ENCODE measurements around the gene MEIOC. TPM values are rescaled to one million over a fixed set of nuclear protein-coding genes. Genes with fewer than 3 reads are reported as not detected.
"Not testable (repeated sequence)": the region's sequence is repeated elsewhere in the genome, so short reads cannot be mapped to it uniquely, and the experiment has no call there.

MEIOC gene
- total RNA-seq, result 0.07 TPM in 1 of 2 replicates, not detected in the other

DNA sequence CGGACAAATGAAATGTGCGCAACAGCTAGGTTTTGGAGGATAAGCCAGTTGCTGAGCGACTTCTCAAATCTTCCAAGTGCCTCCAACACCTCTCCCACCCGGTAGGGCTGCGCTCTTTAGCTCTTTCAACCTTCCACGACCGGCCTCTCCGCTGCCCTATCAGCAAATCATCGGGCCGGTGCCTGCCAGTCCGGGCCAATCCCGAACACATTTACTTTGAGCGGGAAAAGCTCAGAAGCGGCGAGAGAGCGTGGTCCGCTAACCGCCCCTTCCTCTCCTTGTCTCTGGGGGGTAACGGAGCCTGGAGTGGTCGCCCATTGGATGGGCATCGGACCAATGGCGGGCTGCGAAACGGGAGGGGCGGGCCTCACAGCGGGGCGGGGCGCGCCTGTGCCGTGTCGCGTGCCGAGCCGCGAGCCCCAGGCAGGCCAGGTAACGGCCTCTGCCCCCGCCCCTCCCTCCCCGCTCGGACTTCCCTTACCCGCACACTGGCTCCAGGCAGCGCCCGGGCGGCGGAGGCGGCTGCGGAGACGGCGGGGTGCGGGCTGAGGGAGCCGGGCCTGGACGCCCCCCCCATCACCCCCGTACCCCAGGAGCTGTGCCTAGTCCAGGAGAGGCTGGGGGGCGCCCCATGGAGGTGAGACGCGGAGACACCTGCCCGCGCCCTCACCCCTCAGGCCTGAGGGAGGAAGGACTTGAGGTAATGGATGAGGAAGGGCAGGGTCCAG, at the start of gene MEIOC:
Gene MEIOC (plus strand): TSS at position 486 of the 728 bp plus-strand sequence. CDS start 146 bp downstream, at position 632.
- DNase-seq (ENCODE audit: low read depth, low spot score), result no peak

DNA sequence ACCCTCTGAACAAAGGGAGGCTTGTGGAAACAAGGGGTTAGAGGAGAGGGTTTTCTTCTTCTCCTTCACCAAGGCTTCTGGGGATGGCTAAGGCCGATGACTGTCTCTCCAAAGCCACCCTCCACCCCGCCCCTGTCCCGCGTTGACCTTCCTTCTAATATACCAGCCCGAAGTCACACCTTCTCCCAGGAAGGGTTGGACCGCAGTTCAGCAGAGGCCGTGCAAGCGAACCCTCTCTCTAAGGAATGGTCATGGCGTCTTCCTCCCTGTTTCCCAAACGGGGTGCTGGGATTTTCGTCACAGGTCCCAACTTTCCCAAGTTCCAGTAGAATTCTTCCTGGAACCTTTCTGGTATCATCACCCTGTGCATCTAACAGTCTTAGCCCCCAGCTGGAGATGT, 49.6 kb upstream of the MEIOC start:
- DNase-seq (ENCODE audit: low read depth, low spot score), result no peak

DNA sequence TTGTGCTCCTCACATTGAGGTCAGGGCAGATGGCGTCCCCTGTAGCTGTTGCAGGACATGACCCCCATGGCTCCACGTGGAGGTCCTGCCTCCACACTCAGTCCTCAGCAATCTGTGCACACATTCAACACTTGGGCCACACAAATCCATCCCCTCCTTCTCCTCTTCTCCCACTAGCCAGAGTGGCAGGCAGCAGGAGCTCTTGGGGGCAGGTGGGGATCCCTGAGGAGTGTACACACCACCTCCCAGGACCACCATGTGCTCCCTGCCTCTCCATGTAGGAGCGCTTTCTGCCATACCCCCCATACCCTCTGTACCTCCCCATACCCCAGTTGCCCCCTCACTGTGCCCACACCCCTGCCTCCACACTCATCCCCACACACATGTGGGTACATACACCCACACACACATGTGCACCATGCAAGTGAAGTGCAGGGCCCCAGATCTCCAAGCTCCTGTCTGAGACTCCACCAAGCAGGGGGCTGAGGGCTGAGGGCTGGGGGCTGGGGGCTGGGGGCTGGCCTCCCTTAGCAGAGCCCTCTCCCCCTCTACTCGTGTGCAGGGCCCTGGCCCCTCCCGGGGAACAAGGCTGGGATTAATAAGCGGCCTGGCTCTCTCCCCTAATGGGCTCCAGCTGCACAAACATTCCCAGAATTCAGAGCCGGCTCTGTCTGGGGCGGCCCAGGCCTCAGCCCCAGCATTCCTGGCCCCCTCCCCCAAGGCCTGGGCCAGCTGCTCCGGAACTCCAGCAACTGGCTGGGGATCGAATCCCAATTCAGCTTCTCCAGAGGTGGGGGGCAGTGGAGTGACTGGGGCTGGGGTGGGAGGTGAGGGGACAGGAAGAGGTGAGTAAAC, 48.2 kb upstream of the MEIOC start:
- no peak for DNase-seq (ENCODE audit: low read depth, low spot score)

DNA sequence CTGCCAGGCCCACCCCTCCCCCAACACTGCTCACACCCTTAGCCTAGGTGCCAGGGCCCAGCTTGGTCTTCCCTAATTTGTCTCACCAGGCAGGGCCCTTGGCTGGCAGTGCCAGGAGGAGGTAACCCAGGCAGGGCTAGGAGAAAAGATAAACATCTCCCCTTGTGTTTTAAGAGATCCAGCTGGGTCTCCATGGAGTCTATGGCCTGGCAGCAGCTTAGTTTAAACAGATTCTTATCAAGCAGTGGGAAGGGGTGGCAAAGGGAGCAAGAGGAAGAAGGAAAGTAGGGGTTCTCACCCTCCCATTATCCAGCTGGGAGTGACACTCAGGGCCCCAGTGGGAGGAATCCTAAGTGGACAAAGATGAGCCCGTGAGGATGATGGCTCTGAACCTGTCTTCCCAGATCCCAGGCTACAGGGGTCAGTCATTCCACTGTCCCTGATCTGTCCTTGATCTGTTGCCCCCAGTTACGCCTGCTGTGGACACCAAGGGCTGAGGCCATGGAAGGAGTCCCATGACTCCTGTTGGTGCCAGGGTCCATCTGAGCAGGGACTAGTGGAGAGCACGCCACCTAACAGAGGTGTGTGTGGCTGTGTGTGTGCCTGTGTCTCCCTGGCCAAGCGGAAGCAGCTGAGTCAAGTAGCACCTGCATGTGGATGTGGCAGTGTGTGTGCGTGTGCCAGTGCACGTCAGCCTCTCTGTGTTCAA, 47.4 kb upstream of the MEIOC start:
- no peak for DNase-seq (ENCODE audit: low read depth, low spot score)

DNA sequence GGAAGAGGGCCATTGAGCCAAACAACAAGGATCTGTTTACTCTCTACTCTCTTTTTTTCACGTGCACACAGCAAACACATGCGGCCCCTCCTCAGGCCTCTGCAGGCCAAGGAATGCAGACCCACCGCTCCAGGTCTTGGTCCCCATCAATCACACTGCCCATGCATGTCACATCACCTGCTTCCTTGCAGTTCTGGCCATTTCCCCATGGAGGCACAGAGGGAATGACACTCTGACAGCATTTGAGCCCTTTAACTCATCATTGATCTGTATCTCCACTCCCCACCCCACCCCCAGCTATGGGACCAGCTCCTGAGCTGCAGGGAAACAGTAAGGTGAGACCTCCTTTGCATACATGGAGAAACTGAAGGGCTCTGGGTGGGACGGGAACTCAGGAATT, 45.9 kb upstream of the MEIOC start:
- no peak for DNase-seq (ENCODE audit: low read depth, low spot score)

DNA sequence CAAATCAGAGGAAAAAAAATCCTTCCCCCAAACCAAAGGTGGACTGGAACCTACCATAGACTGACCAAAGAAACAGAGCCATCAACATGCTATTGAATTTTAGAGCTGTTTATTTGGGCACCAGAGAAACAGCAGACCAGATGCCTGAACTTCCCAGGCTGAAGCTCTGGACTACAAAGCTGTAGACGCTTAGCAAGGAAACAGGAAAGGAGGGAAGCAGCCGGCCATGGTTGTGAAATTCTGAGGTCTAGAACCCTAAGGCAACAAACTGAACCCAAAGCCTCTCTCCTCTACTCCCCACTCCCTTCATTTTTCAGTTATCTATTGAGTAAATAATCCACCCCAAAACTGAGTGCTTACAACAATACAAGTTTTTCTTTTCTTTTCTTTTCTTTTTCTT, 45.4 kb upstream of the MEIOC start:
- DNase-seq (ENCODE audit: low read depth, low spot score), result no peak

DNA sequence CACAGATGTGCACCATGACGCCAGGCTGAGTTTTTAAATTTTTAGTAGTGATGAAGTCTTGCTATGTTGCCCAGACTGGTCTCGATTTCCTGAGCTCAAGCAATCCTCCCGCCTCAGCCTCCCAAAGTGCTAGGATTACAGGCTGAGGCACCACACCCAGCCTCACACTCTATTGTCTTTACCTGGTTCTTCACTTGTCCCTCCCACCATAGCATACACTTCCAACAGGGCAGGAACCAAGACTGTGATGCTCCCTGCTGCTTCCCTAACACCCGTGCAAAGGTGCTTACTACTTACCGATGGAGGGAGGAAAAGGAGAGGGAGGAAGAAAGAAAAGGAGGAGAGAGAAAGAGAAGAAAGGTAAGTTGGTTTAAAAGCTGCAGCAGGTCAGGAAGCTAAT, 41.4 kb upstream of the MEIOC start:
- DNase-seq (ENCODE audit: low read depth, low spot score), result no peak

DNA sequence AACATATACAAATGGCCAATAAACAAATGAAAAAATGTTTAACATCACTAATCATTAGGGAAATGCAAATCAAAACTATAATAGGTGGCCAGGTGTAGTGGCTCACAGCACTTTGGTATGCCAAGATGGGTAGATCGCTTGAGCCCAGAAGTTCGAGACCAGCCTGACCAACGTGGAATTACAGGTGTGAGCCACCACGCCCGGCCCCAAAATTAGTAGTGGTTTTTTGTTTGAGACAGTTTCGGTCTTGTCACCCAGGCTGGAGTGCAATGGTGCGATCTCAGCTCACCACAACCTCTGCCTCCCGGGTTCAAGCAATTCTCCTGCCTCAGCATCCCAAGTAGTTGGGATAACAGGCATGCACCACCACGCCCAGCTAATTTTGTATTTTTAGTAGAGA, 37.6 kb upstream of the MEIOC start:
- DNase-seq (ENCODE audit: low read depth, low spot score), result not testable (repeated sequence)

DNA sequence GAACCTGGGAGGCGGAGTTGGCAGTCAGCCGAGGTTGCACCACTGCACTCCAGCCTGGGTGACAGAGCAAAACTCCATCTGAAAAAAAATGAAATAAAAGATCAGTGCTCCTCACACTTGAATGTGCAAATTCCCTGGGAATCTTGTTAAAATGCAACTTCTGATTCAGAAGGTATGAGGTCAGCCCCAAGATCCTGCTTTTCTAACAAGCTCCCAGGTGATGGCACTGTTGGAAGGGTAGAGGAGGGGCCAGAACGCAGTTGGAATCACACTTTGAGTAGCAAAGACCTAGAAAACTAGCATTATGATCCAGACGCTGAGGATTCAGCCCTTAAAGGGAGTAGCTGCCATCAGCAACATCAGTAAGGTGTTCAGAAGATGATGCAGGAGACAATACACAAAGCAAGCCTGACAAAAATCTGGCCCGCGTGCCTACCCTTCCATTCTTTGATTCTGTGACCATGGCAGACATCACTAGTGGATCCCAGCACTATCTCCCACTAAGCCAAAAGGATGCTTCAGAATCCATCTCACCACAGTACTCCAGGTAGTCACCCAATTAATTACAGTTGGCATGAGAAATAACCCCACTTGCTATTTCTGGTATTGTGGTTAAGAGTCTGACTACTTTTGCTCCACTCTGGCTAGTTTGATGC, 33.1 kb upstream of the MEIOC start:
- DNase-seq (ENCODE audit: low read depth, low spot score), result no peak

DNA sequence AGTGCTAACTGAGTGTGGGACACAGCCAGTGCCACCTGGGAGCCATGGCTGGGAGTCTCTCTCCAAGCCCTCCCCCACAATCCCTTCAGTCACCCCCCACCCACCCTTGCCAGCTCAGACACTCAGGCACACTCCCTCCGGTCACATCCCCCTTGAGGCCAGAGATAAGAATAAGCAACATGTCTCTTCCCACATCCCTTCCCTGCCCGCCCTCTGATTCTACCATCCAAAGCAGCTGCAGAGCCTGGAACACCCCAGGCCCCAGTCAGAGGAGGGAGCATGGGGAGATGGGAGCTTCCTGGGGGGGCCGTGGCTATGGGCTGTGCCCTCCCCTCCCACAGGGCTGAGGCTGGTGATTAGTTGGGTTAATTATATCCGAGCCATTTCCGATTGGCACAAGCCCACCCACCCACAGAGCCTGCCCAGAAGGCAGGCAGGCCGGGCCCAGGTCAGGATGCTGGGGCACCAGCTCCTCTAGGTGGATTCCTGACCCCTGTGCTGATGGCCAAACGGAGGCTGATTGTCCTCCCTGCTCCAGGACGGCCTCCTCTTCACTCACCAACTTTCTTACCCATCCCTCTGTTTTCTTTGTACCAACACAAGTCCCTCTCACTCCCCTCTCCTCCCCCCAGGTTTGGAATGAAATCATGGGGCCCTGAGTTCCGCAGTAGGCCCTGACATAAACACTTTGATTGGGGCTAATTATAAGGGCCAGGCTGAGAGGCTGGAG, 28.6 kb upstream of the MEIOC start:
- no peak for DNase-seq (ENCODE audit: low read depth, low spot score)

DNA sequence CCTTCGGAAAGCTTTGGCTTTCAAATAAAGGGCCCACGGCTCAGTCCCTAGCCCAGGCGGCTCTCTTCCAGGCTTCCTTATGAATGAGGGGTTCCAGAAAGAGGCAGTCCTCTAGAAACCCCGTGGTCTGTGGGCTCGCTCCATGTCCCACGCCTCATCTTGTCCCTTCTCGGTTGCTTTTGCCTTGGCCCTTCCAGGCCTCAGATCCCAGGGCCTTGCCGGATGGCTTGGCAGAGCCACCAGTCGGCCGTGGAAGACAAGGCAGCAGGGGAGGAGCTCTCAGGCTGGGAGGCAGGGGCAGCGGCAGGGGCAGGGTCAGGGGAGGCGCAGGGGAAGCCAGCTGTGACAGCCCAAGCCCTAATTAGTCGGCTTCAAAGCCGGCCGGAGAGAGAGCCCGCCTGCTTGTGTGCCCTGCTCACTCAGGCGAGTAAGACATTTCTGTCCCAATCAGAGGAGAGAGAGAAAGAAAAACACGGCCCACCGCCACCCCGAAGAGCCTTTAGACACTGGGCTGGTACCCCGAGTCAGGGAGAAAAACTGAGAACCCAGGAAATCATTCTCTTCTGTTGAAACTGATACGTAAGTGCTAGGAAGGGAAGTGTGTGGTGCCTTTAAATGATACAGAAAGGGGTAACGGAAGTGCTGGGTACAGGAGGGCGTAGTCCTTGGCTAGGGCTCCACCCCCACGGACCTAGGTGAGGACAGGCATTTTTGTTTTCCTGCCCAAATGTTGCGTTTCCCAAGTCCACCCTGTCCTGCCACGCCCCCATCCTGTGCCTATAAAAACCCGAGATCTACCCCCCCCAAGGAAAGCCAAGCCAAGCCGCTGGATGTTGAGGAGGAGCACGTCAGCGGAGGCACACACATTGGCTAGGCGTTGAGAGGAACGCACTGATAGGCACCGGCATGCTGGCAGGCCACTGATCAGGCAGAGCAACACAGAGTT, 27.8 kb upstream of the MEIOC start:
- DNase-seq (ENCODE audit: low read depth, low spot score), result no peak

DNA sequence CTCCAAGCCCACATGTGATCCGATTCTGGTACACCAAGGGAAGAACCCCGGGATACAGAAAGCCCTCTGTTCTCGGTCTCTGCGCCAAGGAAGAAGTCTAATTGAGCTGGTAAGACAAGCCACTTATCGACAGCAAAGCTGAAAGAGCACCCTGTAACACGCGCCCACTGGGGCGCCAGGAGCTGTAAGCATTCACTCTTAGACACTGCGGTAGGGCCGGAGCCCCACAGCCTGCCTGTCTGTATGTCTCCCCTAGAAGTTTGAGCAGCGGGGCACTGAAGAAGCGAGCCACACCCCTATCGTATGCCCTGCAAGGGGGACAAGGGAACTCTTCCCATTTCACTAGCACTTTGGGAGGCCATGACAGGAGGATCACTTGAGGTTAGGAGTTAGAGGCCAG, 27.0 kb upstream of the MEIOC start:
- no peak for DNase-seq (ENCODE audit: low read depth, low spot score)

DNA sequence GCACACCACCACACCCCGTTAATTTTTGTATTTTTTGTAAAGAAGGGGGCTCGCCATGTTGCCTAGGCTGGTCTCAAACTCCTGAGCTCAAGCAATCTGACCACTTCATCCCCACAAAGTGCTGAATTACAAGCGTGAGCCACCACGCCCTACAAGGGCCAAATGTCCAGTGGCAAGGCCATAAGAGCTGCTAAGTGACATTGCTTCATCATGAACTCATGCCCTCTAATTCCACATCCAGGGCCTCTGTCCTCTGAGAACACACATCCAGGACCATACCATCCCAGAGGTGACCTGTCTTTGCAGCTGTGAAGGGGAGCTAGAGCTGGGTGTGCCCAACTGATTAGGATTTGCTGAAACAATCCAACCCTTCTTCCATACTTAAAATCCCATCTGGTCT, 25.6 kb upstream of the MEIOC start:
- DNase-seq (ENCODE audit: low read depth, low spot score), result no peak

DNA sequence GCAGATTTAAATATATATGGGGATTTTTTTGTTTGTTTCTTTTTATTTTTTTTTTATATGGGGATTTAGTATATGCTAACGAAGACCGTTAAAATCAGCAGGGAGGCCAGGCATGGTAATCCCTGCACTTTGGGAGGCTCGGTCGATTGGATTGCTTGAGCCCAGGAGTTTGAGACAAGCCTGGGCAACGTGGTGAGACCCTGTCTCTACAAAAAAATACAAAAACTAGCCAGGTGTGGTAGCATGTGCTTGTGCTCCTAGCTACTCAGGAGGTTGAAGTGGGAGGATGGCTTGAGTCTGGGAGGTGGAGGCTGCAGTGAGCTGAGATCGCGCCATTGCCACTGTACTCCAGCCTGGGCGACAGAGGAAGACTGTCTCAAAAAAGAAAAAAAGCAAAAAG, 22.3 kb upstream of the MEIOC start:
- DNase-seq (ENCODE audit: low read depth, low spot score), result no peak

DNA sequence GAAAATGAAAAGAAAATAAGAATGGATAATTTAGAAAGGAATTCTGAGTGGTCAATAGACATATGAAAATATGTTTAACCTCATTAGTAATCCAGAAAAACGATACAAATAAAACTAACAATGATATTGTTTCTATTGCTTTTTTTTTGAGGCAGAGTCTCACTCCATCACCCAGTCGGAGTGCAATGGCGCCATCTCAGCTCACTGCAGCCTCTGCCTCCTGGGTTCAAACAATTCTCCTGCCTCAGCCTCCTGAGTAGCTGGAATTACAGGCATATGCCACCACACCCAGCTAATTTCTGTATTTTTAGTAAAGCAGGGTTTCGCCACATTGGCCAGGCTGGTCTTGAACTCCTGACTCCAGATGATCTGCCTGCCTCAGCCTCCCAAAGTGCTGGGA, 21.9 kb upstream of the MEIOC start:
- not testable (repeated sequence) for DNase-seq (ENCODE audit: low read depth, low spot score)

DNA sequence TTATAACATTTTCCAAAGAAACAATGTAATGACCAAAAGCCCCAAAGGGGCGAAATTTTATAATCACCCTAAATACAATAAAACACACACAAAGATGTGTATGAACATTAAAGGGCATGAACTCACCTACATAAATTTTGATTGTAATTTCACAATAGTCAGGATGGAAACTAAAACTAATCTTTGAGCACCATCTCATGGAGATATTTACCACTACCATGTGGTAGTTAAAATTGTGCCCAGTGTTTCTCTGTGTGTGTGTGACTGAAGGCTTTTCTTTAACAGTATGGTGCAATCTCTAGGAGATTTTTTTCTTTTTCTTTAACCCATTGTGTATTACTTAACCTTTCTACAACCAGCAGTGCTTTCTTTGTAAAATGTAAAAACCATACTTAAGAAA, 19.7 kb upstream of the MEIOC start:
- DNase-seq (ENCODE audit: low read depth, low spot score), result no peak

DNA sequence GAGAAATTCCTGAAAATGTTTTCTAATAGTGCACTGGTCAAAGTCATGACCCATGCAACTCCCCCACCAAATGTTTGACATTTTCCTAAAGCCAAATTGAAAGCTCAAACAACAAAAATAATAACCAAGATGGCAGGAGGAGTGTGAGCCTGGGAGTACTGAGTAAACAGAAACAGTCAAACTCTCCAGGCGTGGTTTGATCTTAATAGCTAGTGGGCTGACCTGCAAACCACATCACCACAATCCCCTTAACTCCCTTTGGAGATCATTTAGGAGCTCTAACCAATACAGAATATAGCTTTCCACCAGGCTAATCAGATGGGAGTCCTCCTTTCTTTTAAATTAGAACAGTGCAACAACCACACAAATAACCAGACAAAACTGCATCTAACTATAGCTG, 19.2 kb upstream of the MEIOC start:
- no peak for DNase-seq (ENCODE audit: low read depth, low spot score)

DNA sequence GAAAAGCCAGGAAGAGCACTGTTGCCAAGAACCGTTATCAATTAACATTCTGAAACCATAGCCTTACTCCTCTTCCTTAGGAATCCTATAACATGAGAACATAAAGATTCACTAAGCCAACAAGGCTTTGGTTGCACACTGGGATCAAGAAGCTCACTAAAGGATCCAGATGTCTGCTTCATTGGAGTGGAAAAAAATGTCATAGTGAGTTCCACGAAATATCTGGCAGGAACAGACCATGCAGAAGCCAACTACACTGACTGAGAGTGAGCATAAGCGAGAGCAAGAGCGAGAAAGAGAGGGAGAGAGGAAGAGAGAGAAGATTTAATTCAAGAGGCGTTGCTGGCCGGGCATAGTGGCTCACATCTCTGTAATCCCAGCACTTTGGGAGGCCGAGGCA, 13.4 kb upstream of the MEIOC start:
- DNase-seq (ENCODE audit: low read depth, low spot score), result no peak

DNA sequence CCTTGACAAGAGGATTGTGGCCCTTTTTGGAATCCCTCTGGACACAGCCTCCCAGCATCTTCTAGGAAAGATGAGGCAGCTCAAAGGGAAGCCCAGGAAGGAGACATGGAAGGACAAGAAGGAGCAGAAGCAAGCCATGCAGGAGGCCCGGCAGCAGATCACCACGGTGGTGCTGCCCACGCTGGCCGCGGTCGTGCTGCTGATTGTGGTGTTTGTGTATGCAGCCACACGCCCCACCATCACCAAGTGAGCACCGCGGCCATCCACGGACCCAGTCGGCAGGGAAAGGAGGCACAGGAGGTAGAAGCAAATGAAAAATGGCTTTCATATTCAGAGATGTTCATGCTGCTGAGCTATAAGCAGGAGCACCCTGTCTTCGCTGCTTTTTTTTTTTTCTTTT, 10.9 kb upstream of the MEIOC start:
- no peak for DNase-seq (ENCODE audit: low read depth, low spot score)

DNA sequence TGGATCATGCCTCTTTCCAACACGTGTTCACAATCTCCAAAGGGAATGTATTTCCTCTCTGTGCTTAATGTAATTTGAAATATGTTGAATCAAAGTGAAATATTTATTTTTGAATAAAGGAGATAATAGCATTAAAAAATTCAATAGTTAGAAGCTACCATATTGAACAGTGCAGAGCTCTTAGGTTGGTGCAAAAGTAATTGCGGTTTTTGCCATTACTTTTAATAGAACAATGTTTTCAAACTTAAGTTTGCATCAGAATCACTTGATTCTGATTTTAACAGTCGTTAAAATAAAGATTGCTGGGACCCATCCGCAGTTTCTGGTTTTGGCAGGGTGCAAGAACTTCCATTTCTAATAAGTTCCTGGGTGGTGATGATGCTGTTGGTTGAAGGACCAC, 10.0 kb upstream of the MEIOC start:
- no peak for DNase-seq (ENCODE audit: low read depth, low spot score)

All from pulmonary artery endothelial cell (primary cell).